Right lobe of liver (tissue), 4 donors: ENCODE measurements around the gene MKKS.

Experiments
- POLR2A ChIP-seq: fragments of 450-650 bp; IDR thresholded peaks from one replicate; pipeline ENCODE4 v1.6.1; 2017; ENCODE audit warnings: antibody characterized with exemption, mild to moderate bottlenecking
- TF ChIP-seq, protein P1 (sequence below), 4 donors: fragments of 200-600 bp in 3 of 4; fragments of 450-650 bp in 1 of 4; IDR thresholded peaks; one replicate each; pipeline versions ENCODE4 v1.5.1 to v1.8.0; 2016 to 2022; ENCODE audit warnings: antibody characterized with exemption in 4 of 4, mild to moderate bottlenecking in 2 of 4
- donor health status: DM: no; HTN: no; CAD: no.
- donor health status: DM: no; HTN: no; CAD: no.
- donor health status: DM: no; HTN: yes; CAD: no.

DNA sequence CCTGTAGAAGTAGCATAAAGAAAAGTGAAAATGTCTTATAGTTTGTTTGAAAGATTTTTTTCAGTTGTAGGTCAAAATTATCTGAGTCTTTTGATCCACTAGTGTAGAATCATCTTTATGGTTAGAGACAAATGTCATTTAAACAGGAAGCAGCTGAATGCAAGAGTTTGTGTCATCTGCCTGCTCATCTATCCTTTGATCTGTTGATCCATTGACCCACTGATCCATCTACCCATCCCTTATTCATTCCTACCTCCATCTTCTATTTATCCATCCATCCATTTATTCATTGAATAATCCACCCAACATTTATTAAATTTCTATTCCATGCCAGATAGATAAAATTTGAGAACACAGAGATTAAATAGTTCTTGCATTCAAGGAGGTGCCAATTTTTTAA is 62.6 kb downstream of the MKKS start:
- TF ChIP-seq POLR2A: no peak
- TF ChIP-seq, protein P1, sequence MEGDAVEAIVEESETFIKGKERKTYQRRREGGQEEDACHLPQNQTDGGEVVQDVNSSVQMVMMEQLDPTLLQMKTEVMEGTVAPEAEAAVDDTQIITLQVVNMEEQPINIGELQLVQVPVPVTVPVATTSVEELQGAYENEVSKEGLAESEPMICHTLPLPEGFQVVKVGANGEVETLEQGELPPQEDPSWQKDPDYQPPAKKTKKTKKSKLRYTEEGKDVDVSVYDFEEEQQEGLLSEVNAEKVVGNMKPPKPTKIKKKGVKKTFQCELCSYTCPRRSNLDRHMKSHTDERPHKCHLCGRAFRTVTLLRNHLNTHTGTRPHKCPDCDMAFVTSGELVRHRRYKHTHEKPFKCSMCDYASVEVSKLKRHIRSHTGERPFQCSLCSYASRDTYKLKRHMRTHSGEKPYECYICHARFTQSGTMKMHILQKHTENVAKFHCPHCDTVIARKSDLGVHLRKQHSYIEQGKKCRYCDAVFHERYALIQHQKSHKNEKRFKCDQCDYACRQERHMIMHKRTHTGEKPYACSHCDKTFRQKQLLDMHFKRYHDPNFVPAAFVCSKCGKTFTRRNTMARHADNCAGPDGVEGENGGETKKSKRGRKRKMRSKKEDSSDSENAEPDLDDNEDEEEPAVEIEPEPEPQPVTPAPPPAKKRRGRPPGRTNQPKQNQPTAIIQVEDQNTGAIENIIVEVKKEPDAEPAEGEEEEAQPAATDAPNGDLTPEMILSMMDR (IDR thresholded peaks at IDR 0.05): no peak
